ENCODE data around the gene CLSTN2. TPM values are rescaled to one million over a fixed set of nuclear protein-coding genes. Genes with fewer than 3 reads are reported as not detected.

Gene CLSTN2
- total RNA-seq, 1 donor from 2014 or later, result 9.7 TPM

- no peak overlapping the region for H3K4me3 ChIP-seq (ENCODE audit: low read depth, low read length)
- DNase-seq (ENCODE audit: low read depth), result peak; percentile 10
- TF ChIP-seq CTCF (conservative IDR thresholded peaks at IDR 0.05; ENCODE audit: low read depth, low read length), result no peak
Observed at GRCh38 chr3:140146668-140147067, 211.7 kb downstream of the CLSTN2 start.

- DNase-seq (ENCODE audit: low read depth), result no peak
- no peak for TF ChIP-seq CTCF (conservative IDR thresholded peaks at IDR 0.05; ENCODE audit: low read depth, low read length)
Observed at GRCh38 chr3:140147965-140148490, 213.0 kb downstream of the CLSTN2 start.

GRCh38 chr3:140148824-140149390 lies 213.9 kb downstream of the CLSTN2 start:
- H3K4me3 ChIP-seq (ENCODE audit: low read depth, low read length), result no peak overlapping the region
- no peak for TF ChIP-seq CTCF (conservative IDR thresholded peaks at IDR 0.05; ENCODE audit: low read depth, low read length)
- no peak for DNase-seq (ENCODE audit: low read depth)

More at GRCh38 chr3:140147965-140148490, 213.0 kb downstream of the CLSTN2 start:
- no peak overlapping the region for H3K4me3 ChIP-seq (ENCODE audit: low read depth, low read length)

GRCh38 chr3:140151321-140151720 lies 216.3 kb downstream of the CLSTN2 start:
- TF ChIP-seq CTCF (conservative IDR thresholded peaks at IDR 0.05; ENCODE audit: low read depth, low read length), result no peak
- no peak for DNase-seq (ENCODE audit: low read depth)
- no peak overlapping the region for H3K4me3 ChIP-seq (ENCODE audit: low read depth, low read length)

GRCh38 chr3:140152851-140153639 lies 218.1 kb downstream of the CLSTN2 start:
- no peak overlapping the region for H3K4me3 ChIP-seq (ENCODE audit: low read depth, low read length)
- no peak for DNase-seq (ENCODE audit: low read depth)
- TF ChIP-seq CTCF (conservative IDR thresholded peaks at IDR 0.05; ENCODE audit: low read depth, low read length), result no peak

GRCh38 chr3:140153736-140154135 lies 218.8 kb downstream of the CLSTN2 start:
- DNase-seq (ENCODE audit: low read depth), result no peak
- H3K4me3 ChIP-seq (ENCODE audit: low read depth, low read length), result no peak overlapping the region
- no peak for TF ChIP-seq CTCF (conservative IDR thresholded peaks at IDR 0.05; ENCODE audit: low read depth, low read length)
